ENCODE measurements around the gene TRPV4.

Gene TRPV4

DNA sequence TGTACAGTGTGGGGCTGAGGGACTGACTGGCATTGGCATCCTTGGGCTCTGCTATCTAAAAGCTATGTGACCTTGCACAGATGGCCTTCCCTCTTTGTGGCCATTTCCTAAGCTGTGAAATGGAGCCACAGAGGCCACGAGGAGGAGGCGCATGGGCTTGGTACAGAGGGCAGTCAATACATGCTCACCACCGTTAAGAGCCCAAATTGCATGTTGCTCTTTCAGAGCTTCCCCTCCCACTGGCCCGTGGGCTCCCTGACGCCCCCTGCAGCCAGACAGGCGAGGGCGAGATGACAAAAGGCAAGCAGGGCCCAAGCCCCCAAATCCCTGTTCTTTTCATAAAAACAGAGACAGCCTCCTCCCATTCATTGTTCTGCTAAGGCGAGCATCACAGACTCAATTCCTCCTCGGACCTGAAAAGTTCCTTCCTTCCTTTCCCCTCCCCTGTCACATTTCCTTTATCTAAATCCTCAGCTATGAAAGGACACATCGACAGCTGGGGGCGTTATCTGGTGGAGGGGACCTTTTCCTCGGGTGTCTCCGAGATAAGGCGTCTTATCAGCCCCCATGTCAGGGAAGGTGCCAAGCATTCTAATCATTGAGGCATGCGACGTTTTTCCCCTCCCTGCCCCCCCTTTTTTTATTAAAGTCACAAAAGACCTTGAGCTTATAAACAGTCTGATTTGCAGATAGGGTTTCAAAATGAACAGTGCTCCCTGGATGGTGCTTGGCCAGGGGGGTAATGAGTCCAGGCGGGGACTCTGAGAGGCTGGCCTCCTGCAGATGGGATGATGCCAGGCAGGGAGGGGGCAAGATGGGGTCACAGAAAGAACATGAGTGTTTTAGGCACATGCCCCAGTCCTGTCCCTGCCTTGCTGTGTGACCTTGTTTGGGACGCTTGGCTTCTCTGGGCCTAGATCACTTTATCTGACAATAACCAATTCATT lies 93.2 kb downstream of the TRPV4 start:
- DNase-seq (ENCODE audit: extremely low read depth, low read depth), result no peak
- TF ChIP-seq, protein P1, sequence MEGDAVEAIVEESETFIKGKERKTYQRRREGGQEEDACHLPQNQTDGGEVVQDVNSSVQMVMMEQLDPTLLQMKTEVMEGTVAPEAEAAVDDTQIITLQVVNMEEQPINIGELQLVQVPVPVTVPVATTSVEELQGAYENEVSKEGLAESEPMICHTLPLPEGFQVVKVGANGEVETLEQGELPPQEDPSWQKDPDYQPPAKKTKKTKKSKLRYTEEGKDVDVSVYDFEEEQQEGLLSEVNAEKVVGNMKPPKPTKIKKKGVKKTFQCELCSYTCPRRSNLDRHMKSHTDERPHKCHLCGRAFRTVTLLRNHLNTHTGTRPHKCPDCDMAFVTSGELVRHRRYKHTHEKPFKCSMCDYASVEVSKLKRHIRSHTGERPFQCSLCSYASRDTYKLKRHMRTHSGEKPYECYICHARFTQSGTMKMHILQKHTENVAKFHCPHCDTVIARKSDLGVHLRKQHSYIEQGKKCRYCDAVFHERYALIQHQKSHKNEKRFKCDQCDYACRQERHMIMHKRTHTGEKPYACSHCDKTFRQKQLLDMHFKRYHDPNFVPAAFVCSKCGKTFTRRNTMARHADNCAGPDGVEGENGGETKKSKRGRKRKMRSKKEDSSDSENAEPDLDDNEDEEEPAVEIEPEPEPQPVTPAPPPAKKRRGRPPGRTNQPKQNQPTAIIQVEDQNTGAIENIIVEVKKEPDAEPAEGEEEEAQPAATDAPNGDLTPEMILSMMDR (IDR thresholded peaks at IDR 0.05; ENCODE audit: low read depth, low read length), result peak; percentile 4

DNA sequence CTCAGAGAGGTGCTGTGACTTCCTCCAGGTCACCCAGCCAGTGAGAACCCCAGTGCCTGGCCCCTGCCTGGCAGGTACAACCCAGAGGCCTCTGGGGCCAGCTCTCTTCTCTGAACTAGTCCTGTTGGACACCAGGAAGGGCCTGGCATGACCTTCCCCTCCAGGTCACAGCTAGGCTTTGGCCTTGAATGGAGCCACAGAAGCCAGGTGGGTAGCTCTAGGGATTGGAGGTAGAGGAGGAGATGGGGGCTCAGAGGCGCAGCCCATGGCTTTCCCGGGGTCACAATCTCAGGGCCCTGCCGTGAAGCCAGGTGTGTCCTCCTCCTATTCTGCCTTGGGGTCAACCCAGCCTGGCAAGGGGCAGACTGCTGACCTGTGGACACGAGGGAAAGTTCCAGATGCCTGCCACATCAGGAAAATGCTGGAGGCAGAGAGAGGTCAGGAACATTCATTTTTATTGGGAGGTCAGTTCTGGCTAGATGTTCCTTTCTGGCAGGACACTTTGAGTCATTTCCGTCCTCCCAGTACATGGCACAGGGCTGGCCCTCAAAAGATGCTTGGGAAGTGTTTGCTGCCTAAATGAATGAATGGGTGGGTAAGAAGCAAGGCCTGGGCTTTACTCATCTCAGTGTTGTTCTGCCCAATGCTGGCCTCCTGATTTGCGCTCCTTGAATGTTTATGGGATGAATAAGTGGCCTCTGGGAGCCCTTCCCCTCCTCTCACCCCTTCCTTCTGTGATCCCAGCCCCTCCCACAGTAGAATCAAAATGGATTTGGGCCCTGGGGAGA lies 94.1 kb downstream of the TRPV4 start:
- TF ChIP-seq, protein P1 (IDR thresholded peaks at IDR 0.05; ENCODE audit: low read depth, low read length), result no peak
- no peak for DNase-seq (ENCODE audit: extremely low read depth, low read depth)

DNA sequence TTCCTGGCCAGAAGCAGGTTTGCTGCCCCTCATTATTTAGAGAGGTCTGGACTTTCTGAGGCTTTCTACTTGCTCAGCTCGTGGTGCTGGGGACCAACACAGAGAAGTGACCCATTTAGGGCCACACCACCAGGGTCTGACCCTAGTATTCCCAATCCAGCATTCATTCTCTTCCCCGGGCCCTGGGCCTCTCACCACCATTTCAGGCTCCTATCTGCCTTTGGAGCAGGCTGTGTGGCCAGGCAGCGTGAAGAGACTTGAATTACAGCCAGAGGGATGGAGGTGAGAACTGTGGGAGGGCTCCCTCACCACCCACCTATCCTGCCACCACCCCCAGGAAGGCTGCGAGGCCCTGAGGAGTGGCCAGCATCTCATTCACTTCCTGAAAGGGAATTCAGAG lies 95.0 kb downstream of the TRPV4 start:
- TF ChIP-seq, protein P1 (IDR thresholded peaks at IDR 0.05; ENCODE audit: low read depth, low read length), result no peak
- DNase-seq (ENCODE audit: extremely low read depth, low read depth), result no peak

DNA sequence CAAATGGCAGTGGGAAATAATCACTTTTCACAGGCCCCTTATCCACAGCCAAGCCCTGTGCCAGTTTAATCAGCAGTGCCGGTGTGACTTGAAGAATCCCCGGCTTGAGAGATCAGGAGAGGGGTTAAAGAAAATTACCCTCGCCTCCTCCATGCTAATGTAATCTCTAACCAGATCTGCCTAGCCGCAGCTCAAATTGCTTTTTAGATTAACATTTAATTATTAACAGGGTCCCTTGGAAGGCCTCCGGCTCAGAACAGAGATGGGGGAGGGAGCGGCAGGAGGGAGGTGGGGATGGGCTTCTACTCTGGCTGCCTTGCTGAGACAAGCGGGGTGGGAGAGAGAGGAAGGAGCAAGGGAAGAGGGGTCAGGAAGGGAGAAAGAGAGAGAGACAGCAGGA lies 95.6 kb downstream of the TRPV4 start:
- DNase-seq (ENCODE audit: extremely low read depth, low read depth), result no peak

DNA sequence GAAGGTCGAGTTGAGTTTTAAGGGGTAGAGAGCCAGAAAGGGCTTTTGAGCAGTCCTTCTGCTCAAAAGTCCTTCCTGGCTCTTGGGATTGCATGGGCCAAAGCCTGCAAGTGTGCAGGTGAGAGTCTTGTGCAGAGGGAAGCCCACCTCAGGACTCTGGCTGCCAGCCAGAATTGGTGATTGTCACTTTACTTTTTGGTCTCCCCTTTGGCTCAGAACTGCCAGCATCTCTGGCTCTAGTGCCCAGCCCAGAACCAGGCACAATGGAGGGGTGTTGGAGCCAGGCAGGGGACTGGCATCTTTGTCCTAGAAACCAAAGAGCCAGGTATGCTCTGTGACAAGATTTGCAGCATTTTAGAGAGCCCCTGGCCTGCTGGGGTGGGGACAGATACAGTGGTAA lies 96.1 kb downstream of the TRPV4 start:
- TF ChIP-seq, protein P1 (IDR thresholded peaks at IDR 0.05; ENCODE audit: low read depth, low read length), result no peak
- DNase-seq (ENCODE audit: extremely low read depth, low read depth), result no peak

More for the DNA sequence above, 95.6 kb downstream of the TRPV4 start:
- TF ChIP-seq, protein P1 (IDR thresholded peaks at IDR 0.05; ENCODE audit: low read depth, low read length), result no peak

DNA sequence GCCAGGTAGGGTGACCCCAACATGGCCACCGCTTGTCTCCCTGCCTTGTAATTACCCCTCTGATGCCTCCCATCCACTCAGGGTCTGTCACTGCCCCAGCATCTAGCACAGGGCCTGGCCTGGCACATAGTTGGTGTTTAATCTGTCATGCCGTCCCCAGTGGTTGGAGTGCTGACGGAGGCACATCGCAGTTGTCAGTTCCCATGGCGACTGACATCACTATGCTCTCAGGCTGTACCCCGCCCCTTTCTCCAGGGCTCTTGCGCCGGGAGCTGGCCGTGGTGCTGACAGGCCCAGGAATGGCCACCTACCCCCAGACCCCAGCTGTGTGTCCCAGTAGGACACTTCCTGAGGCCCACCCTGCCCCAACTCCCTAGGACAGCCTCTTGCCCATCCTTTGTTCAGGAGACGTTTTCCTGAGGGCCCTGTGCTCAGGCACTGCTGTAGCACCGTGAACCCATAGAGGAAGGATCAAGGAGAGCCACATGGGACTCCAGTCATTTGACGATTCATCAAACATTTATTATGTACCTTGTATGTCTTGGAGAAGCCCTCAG lies 96.6 kb downstream of the TRPV4 start:
- TF ChIP-seq, protein P1 (IDR thresholded peaks at IDR 0.05; ENCODE audit: low read depth, low read length), result no peak
- no peak for DNase-seq (ENCODE audit: extremely low read depth, low read depth)

All from AG09319 (cell line).